Endodermal cell (in vitro differentiated cells): Measurements from ENCODE around the gene DHFR2. TPM values are rescaled to one million over a fixed set of nuclear protein-coding genes. Genes with fewer than 3 reads are reported as not detected.

ENCODE experiments used
- DNase-seq: peaks from one replicate; pipeline ENCODE4 v3.0.0-alpha.2; 2017
- H3K27ac ChIP-seq: 2 replicates; pipeline ENCODE4 v1.5.1; 2013; ENCODE audit warnings: mild to moderate bottlenecking, low read depth, low read length, moderate library complexity
- H3K27me3 ChIP-seq: 2 replicates; pipeline ENCODE4 v1.6.1; 2013; ENCODE audit warnings: mild to moderate bottlenecking, low read length, moderate library complexity; ENCODE audit not compliant: insufficient read depth, control insufficient read depth, poor library complexity, severe bottlenecking
- H3K36me3 ChIP-seq: 2 replicates; pipeline ENCODE4 v1.7.0; 2013; ENCODE audit warnings: mild to moderate bottlenecking, low read length, moderate library complexity; ENCODE audit not compliant: control insufficient read depth, insufficient read depth
- H3K4me1 ChIP-seq: one replicate; pipeline ENCODE4 v1.7.0; 2013; ENCODE audit warnings: low read length; ENCODE audit not compliant: control insufficient read depth, insufficient read depth
- H3K4me3 ChIP-seq: 2 replicates; pipeline ENCODE4 v1.5.1; 2013; ENCODE audit warnings: mild to moderate bottlenecking, low read length, moderate library complexity
- H3K9ac ChIP-seq: 2 replicates; pipeline ENCODE4 v1.6.1; 2013; ENCODE audit warnings: mild to moderate bottlenecking, low read length, moderate library complexity; ENCODE audit not compliant: poor library complexity, severe bottlenecking; ENCODE audit errors: extremely low read depth
- H3K9me3 ChIP-seq: 2 replicates; pipeline ENCODE4 v1.6.1; 2013; ENCODE audit warnings: mild to moderate bottlenecking, low read length, moderate library complexity; ENCODE audit not compliant: control insufficient read depth
- H3K27ac Mint-ChIP-seq: 2 replicates; pipeline ENCODE4 v1.8.0; 2020; ENCODE audit warnings: mixed read lengths
- H3K27me3 Mint-ChIP-seq: 2 replicates; pipeline ENCODE4 v1.8.0; 2021; ENCODE audit warnings: mild to moderate bottlenecking, mixed read lengths; ENCODE audit not compliant: insufficient read depth
- H3K36me3 Mint-ChIP-seq: 2 replicates; pipeline ENCODE4 v1.8.0; 2020; ENCODE audit warnings: low read depth, mixed read lengths
- H3K4me1 Mint-ChIP-seq: 2 replicates; pipeline ENCODE4 v1.8.0; 2020; ENCODE audit warnings: mixed read lengths
- H3K4me3 Mint-ChIP-seq: 2 replicates; pipeline ENCODE4 v1.8.0; 2020; ENCODE audit warnings: mild to moderate bottlenecking, moderate library complexity, mixed read lengths
- H3K9me3 Mint-ChIP-seq: 2 replicates; pipeline ENCODE4 v1.8.0; 2020; ENCODE audit warnings: mild to moderate bottlenecking, mixed read lengths
- CTCF ChIP-seq: fragments of 200-600 bp; sonication (generic); conservative IDR thresholded peaks from 2 replicates; pipeline ENCODE4 v1.5.0; 2021; ENCODE audit warnings: antibody characterized with exemption, mild to moderate bottlenecking
- WGBS, 2 experiments: methylation state at CpG; one replicate each; pipeline versions ENCODE4 v1.1.5 to v1.1.7; 2013; ENCODE audit warnings: missing lambda C conversion rate in 2 of 2, mixed read lengths in 1 of 2; ENCODE audit not compliant: insufficient coverage in 1 of 2, insufficient read length in 1 of 2; 5-methylcytosine and 5-hydroxymethylcytosine counted together
- total RNA-seq, 2 donors: library from RNA; stranded (reverse); fragmentation: NEBNext Ultra II Directional in 1 of 2; extraction: Animal tissue kit (Norgen Biotek cat#: 25700) in 1 of 2; gene quantifications; 2 replicates in 1 of 2; 3 replicates in 1 of 2; pipeline ENCODE4 v1.2.1, GENCODE V29; 2021

DHFR2 gene
- total RNA-seq, 2 donors from 2014 or later, result 4.2 to 5.3 TPM

- H3K9me3 Mint-ChIP-seq, result no peaks in the 10 kb centered on the region
- no peak overlapping the region for H3K27ac ChIP-seq
- H3K4me3 ChIP-seq, result no peak overlapping the region
- H3K4me1 ChIP-seq, result no peaks in the 10 kb centered on the region
- H3K27me3 Mint-ChIP-seq, result no peaks in the 10 kb centered on the region
- 86 to 91% methylated on average over 2 of the region's 2 CpGs for WGBS, 2 experiments
- no peaks in the 10 kb centered on the region for H3K27me3 ChIP-seq
- no peak overlapping the region for H3K27ac Mint-ChIP-seq
- peaks cover 8% of the 10 kb centered on the region for H3K36me3 Mint-ChIP-seq
- no peaks in the 10 kb centered on the region for H3K4me1 Mint-ChIP-seq
- H3K9ac ChIP-seq, result no peak overlapping the region
- no peak overlapping the region for H3K4me3 Mint-ChIP-seq
- no peak for TF ChIP-seq CTCF
- H3K36me3 ChIP-seq, result peaks cover 3% of the 10 kb centered on the region
- DNase-seq, result no peak
- no peaks in the 10 kb centered on the region for H3K9me3 ChIP-seq
These were observed 43.1 kb downstream of the DHFR2 start for GRCh38 chr3:94019659-94020058.

- H3K9ac ChIP-seq, result no peak overlapping the region
- Mint-ChIP-seq H3K9me3 (no peaks in the 10 kb centered on the region), H3K27ac (no peak overlapping the region), H3K4me3 (no peak overlapping the region), H3K4me1 (no peaks in the 10 kb centered on the region), H3K27me3 (no peaks in the 10 kb centered on the region), H3K36me3 (peaks cover 8% of the 10 kb centered on the region)
- no peaks in the 10 kb centered on the region for H3K36me3 ChIP-seq
- DNase-seq, result no peak
- H3K27ac ChIP-seq, result no peak overlapping the region
- H3K4me3 ChIP-seq, result no peak overlapping the region
- 71 to 100% methylated on average over 1 of the region's 1 CpG for WGBS, 2 experiments
- H3K4me1 ChIP-seq, result no peaks in the 10 kb centered on the region
- TF ChIP-seq CTCF, result no peak
- H3K9me3 ChIP-seq, result no peaks in the 10 kb centered on the region
- no peaks in the 10 kb centered on the region for H3K27me3 ChIP-seq
These were observed 47.7 kb downstream of the DHFR2 start for GRCh38 chr3:94015025-94015424.

GRCh38 chr3:94012185-94012584 lies 50.5 kb downstream of the DHFR2 start:
- WGBS, 2 experiments, result 90% methylated on average over 1 of the region's 1 CpG; no CpG with 5 or more reads in 1 of the 2 experiments
- Mint-ChIP-seq H3K4me1 (no peaks in the 10 kb centered on the region), H3K27ac (no peak overlapping the region), H3K36me3 (peaks cover 12% of the 10 kb centered on the region), H3K4me3 (no peak overlapping the region), H3K9me3 (no peaks in the 10 kb centered on the region), H3K27me3 (no peaks in the 10 kb centered on the region)
- H3K9me3 ChIP-seq, result peaks cover 6% of the 10 kb centered on the region
- no peaks in the 10 kb centered on the region for H3K27me3 ChIP-seq
- TF ChIP-seq CTCF, result no peak
- H3K36me3 ChIP-seq, result peaks cover 5% of the 10 kb centered on the region
- DNase-seq, result no peak
- no peaks in the 10 kb centered on the region for H3K4me1 ChIP-seq
- H3K4me3 ChIP-seq, result no peak overlapping the region
- H3K9ac ChIP-seq, result no peak overlapping the region
- H3K27ac ChIP-seq, result no peak overlapping the region
